H1 (cell line): ENCODE data around the gene PLCB1. TPM values are rescaled to one million over a fixed set of nuclear protein-coding genes. Genes with fewer than 3 reads are reported as not detected.

Experiments used
- CTCF ChIA-PET: fragments of 300-600 bp; sonication (Branson Sonifier 250); formaldehyde crosslinking; loops from one replicate; lab custom pipeline; 2021; ENCODE audit not compliant: partially characterized antibody; lab: Charles Lee
- POLR2A ChIA-PET: fragments of 300-600 bp; sonication (Branson Sonifier 250); formaldehyde crosslinking; loops from one replicate; lab custom pipeline; 2021; ENCODE audit warnings: inconsistent platforms; ENCODE audit not compliant: partially characterized antibody; lab: Charles Lee
- DNase-seq, 2 experiments: peaks; one replicate each; pipeline versions ENCODE4 v3.0.0 to v3.0.0-alpha.2; 2010 to 2022; ENCODE audit warnings: low spot score in 2 of 2, low read depth in 1 of 2, mixed read lengths in 1 of 2
- FAIRE-seq: peaks from 2 replicates; lab custom pipeline; 2011; peaks lifted over from hg19 to GRCh38; lab: Jason Lieb, UNC
- H2AFZ ChIP-seq: 2 replicates; pipeline ENCODE4 v1.8.1; 2012; ENCODE audit warnings: low read length, inconsistent platforms
- H2AK5ac ChIP-seq: 2 replicates; pipeline ENCODE4 v1.6.1; 2013; ENCODE audit warnings: low read depth, low read length
- H2BK120ac ChIP-seq: replicated peaks from 2 replicates; pipeline ENCODE3; 2013; ENCODE audit warnings: low read depth, low read length, inconsistent platforms
- H2BK12ac ChIP-seq: 2 replicates; pipeline ENCODE4 v1.6.1; 2013; ENCODE audit warnings: low read depth, low read length
- H2BK15ac ChIP-seq: 2 replicates; pipeline ENCODE4 v1.6.1; 2013; ENCODE audit warnings: low read length
- H2BK20ac ChIP-seq: 2 replicates; pipeline ENCODE4 v1.6.1; 2013; ENCODE audit warnings: low read length
- H2BK5ac ChIP-seq: 2 replicates; pipeline ENCODE4 v1.6.1; 2013; ENCODE audit warnings: low read depth, low read length
- H3K14ac ChIP-seq: 2 replicates; pipeline ENCODE4 v1.6.1; 2013; ENCODE audit warnings: inconsistent platforms; ENCODE audit not compliant: insufficient read length
- H3K18ac ChIP-seq: 2 replicates; pipeline ENCODE4 v1.6.1; 2013; ENCODE audit warnings: low read length; ENCODE audit errors: extremely low read depth
- H3K23ac ChIP-seq: 2 replicates; pipeline ENCODE4 v1.6.1; 2013; ENCODE audit warnings: inconsistent platforms; ENCODE audit not compliant: insufficient read length
- H3K23me2 ChIP-seq: 2 replicates; pipeline ENCODE4 v1.6.1; 2013; ENCODE audit warnings: low read depth, low read length
- H3K27ac ChIP-seq: 2 replicates; pipeline ENCODE4 v1.6.1; 2011; ENCODE audit warnings: low read depth, low read length, inconsistent platforms
- H3K27me3 ChIP-seq, 4 experiments: replicated peaks in 1 of 4; 1 replicate in 1 of 4; 2 replicates in 3 of 4; pipeline versions ENCODE4 v1.6.1 to v1.8.1; 2011 to 2013; ENCODE audit warnings: low read length in 3 of 4, mild to moderate bottlenecking in 3 of 4, inconsistent platforms in 2 of 4, mixed read lengths in 2 of 4, moderate library complexity in 1 of 4; ENCODE audit not compliant: control insufficient read depth in 3 of 4, insufficient read depth in 3 of 4; ENCODE audit errors: extremely low read depth in 1 of 4
- H3K36me3 ChIP-seq, 4 experiments: 2 replicates each; pipeline versions ENCODE4 v1.6.1 to v1.8.1; 2011 to 2013; ENCODE audit warnings: mild to moderate bottlenecking in 4 of 4, low read length in 3 of 4, moderate library complexity in 2 of 4, control low read depth in 1 of 4, inconsistent platforms in 1 of 4; ENCODE audit not compliant: insufficient read depth in 4 of 4, control insufficient read depth in 2 of 4
- H3K4ac ChIP-seq: replicated peaks from 2 replicates; pipeline ENCODE3; 2013; ENCODE audit warnings: low read length, low read depth, mixed read lengths, inconsistent platforms; ENCODE audit not compliant: insufficient read length
- H3K4me1 ChIP-seq, 4 experiments: replicated peaks in 1 of 4; 1 replicate in 1 of 4; 2 replicates in 3 of 4; pipeline versions ENCODE4 v1.6.1 to v1.8.1; 2011 to 2013; ENCODE audit warnings: low read length in 3 of 4, inconsistent platforms in 2 of 4, mixed read lengths in 1 of 4; ENCODE audit not compliant: insufficient read depth in 4 of 4, control insufficient read depth in 3 of 4
- H3K4me2 ChIP-seq, 2 experiments: 2 replicates each; pipeline versions ENCODE4 v1.6.1 to v1.8.1; 2011 to 2013; ENCODE audit warnings: low read depth in 2 of 2, low read length in 2 of 2, control low read depth in 1 of 2, inconsistent platforms in 1 of 2, mild to moderate bottlenecking in 1 of 2; ENCODE audit not compliant: insufficient read depth in 1 of 2
- H3K4me3 ChIP-seq, 4 experiments: fragments of 200-600, 300-600 bp in 1 of 4; sonication (generic), shearing (Covaris generic), sonication (Bioruptor Twin) in 1 of 4; 2 replicates each; pipeline versions ENCODE4 v1.5.1 to v1.8.1; 2011 to 2016; ENCODE audit warnings: low read length in 4 of 4, low read depth in 3 of 4, control low read depth in 2 of 4, inconsistent platforms in 2 of 4, mild to moderate bottlenecking in 2 of 4, mixed read lengths in 1 of 4, moderate library complexity in 1 of 4; ENCODE audit not compliant: insufficient read depth in 2 of 4; ENCODE audit errors: extremely low read depth in 1 of 4
- H3K56ac ChIP-seq: replicated peaks from 2 replicates; pipeline ENCODE3; 2013; ENCODE audit warnings: low read depth, mild to moderate bottlenecking, mixed read lengths, low read length, inconsistent platforms; ENCODE audit not compliant: insufficient read length
- H3K79me1 ChIP-seq: 2 replicates; pipeline ENCODE4 v1.6.1; 2013; ENCODE audit warnings: low read depth, low read length, control low read depth
- H3K79me2 ChIP-seq, 2 experiments: 2 replicates each; pipeline versions ENCODE4 v1.6.1 to v1.8.1; 2012 to 2013; ENCODE audit warnings: low read length in 2 of 2, mild to moderate bottlenecking in 2 of 2, inconsistent platforms in 1 of 2; ENCODE audit not compliant: insufficient read depth in 2 of 2, control insufficient read depth in 1 of 2
- H3K9ac ChIP-seq, 4 experiments: replicated peaks in 1 of 4; 1 replicate in 1 of 4; 2 replicates in 3 of 4; pipeline versions ENCODE4 v1.6.1 to v1.8.1; 2011 to 2013; ENCODE audit warnings: low read depth in 3 of 4, low read length in 3 of 4, control low read depth in 2 of 4, mild to moderate bottlenecking in 2 of 4, moderate library complexity in 2 of 4, inconsistent platforms in 1 of 4; ENCODE audit errors: extremely low read depth in 1 of 4
- H3K9me3 ChIP-seq, 2 experiments: 2 replicates each; pipeline versions ENCODE4 v1.6.1 to v1.8.1; 2012 to 2013; ENCODE audit warnings: mild to moderate bottlenecking in 2 of 2, moderate library complexity in 2 of 2, control low read depth in 1 of 2, inconsistent platforms in 1 of 2, low read depth in 1 of 2, low read length in 1 of 2, mixed read lengths in 1 of 2; ENCODE audit not compliant: insufficient read depth in 2 of 2
- H4K20me1 ChIP-seq, 2 experiments: replicated peaks in 1 of 2; 2 replicates each; pipeline versions ENCODE3 to v1.8.1; 2011 to 2013; ENCODE audit warnings: inconsistent platforms in 2 of 2, low read length in 2 of 2, mild to moderate bottlenecking in 1 of 2; ENCODE audit not compliant: insufficient read depth in 2 of 2, control insufficient read depth in 1 of 2
- H4K5ac ChIP-seq: 2 replicates; pipeline ENCODE4 v1.6.1; 2013; ENCODE audit warnings: low read length, low read depth, mixed read lengths, inconsistent platforms; ENCODE audit not compliant: insufficient read length
- H4K8ac ChIP-seq: 2 replicates; pipeline ENCODE4 v1.8.0; 2013; ENCODE audit warnings: mild to moderate bottlenecking, moderate library complexity, low read length, inconsistent platforms; ENCODE audit not compliant: insufficient read depth; ENCODE audit errors: extremely low read depth
- H4K91ac ChIP-seq: replicated peaks from 2 replicates; pipeline ENCODE3; 2013; ENCODE audit warnings: low read length, mixed read lengths, inconsistent platforms; ENCODE audit not compliant: insufficient read length
- ASH2L ChIP-seq: fragments of 200-600, 300-600 bp; sonication (generic); IDR thresholded peaks from one replicate; pipeline ENCODE4 v1.7.1; 2017; ENCODE audit warnings: low read length
- HDAC2 ChIP-seq, 2 experiments: fragments of 300-600 bp in 1 of 2; sonication (generic) in 1 of 2; IDR thresholded peaks; 2 replicates each; pipeline ENCODE4 v1.6.1; 2011 to 2012; ENCODE audit warnings: low read depth in 2 of 2, low read length in 2 of 2, mild to moderate bottlenecking in 2 of 2, moderate library complexity in 2 of 2, borderline replicate concordance in 1 of 2, inconsistent platforms in 1 of 2
- RBBP5 ChIP-seq: IDR thresholded peaks from 2 replicates; pipeline ENCODE4 v1.7.1; 2012; ENCODE audit warnings: low read depth, mild to moderate bottlenecking, inconsistent platforms, low read length, moderate library complexity, borderline replicate concordance
- TCF12 ChIP-seq: IDR thresholded peaks from 2 replicates; pipeline ENCODE4 v1.6.1; 2011; ENCODE audit warnings: low read depth, mild to moderate bottlenecking, low read length
- WGBS, 2 experiments: shearing (Covaris generic) in 1 of 2; methylation state at CpG; one replicate each; pipeline versions ENCODE4 v1.1.6 to v1.1.7; 2013 to 2015; ENCODE audit warnings: low lambda C conversion rate in 2 of 2, mixed read lengths in 2 of 2, inconsistent platforms in 1 of 2, low coverage in 1 of 2, missing lambda C conversion rate in 1 of 2; ENCODE audit not compliant: insufficient replicate concordance in 2 of 2, insufficient coverage in 1 of 2, insufficient read length in 1 of 2; ENCODE audit errors: extremely low coverage in 1 of 2, missing lambda C conversion rate in 1 of 2; 5-methylcytosine and 5-hydroxymethylcytosine counted together
- polyA plus RNA-seq, 7 experiments: library from polyadenylated mRNA; depleted of rRNA in 3 of 7; stranded (reverse) in 5 of 7; unstranded in 2 of 7; fragments of >200 nt in 5 of 7; fragments of 200-250 nt in 2 of 7; gene quantifications; 1 replicate in 5 of 7; 2 replicates in 1 of 7; 4 replicates in 1 of 7; pipeline versions ENCODE4 v1.2.1 to v1.2.3, GENCODE V29; 2011 to 2013; ENCODE audit warnings: missing spikeins in 2 of 7, mixed read lengths in 2 of 7
- total RNA-seq: library from RNA; stranded (reverse); fragmentation: NEBNext Ultra II Directional; extraction: Animal tissue kit (Norgen Biotek cat#: 25700); gene quantifications from 2 replicates; pipeline ENCODE4 v1.2.1, GENCODE V29; 2021

Gene PLCB1
- total and polyA plus RNA-seq, 2 of the 8 experiments (the other 6 are each of a cell fraction or from before 2014, with no cell fraction given) = 2.6 to 9.1 TPM

GRCh38 chr20:8402798-8403197 lies 270.7 kb downstream of the PLCB1 start:
- H2BK15ac ChIP-seq = no peak overlapping the region
- H3K23ac ChIP-seq = no peak overlapping the region
- no peaks in the 10 kb centered on the region for H3K4me1 ChIP-seq
- DNase-seq = no peak
- no peak overlapping the region for H3K56ac ChIP-seq
- H2BK20ac ChIP-seq = no peak overlapping the region
- no peak overlapping the region for H2BK5ac ChIP-seq
- no peak overlapping the region for H3K14ac ChIP-seq
- H2AK5ac ChIP-seq = no peak overlapping the region
- H2AFZ ChIP-seq = no peak overlapping the region
- H3K27ac ChIP-seq = no peak overlapping the region
- no peak overlapping the region for H4K8ac ChIP-seq
- no peak overlapping the region for H3K4ac ChIP-seq
- H3K9ac ChIP-seq = no peak overlapping the region
- TF ChIP-seq ASH2L (no peak), RBBP5 (no peak), TCF12 (no peak), HDAC2 (IDR thresholded peaks at IDR 0.05; ENCODE audit: borderline replicate concordance in 1 of 2, low read depth in 2 of 2, low read length in 2 of 2) (no peak)
- H3K23me2 ChIP-seq = no peaks in the 10 kb centered on the region
- no peak overlapping the region for H2BK12ac ChIP-seq
- 100% methylated on average over 1 of the region's 1 CpG; no CpG with 5 or more reads in 1 of the 2 experiments for WGBS, 2 experiments
- H3K9me3 ChIP-seq = 0 out of 4 replicates have a peak, but pooled peaks cover 0 to 6% of the 10 kb centered on the region in 2 experiments
- no peaks in the 10 kb centered on the region for H3K27me3 ChIP-seq
- CTCF ChIA-PET = interaction anchor here (1.8 kb wide), 2 partner anchors 21 to 318 kb away, joined by 4 to 6 read pairs; no protein-coding TSS in a partner anchor
- no peak overlapping the region for H4K91ac ChIP-seq
- H3K79me1 ChIP-seq = no peaks in the 10 kb centered on the region
- no peak overlapping the region for H3K4me2 ChIP-seq
- H3K36me3 ChIP-seq = no peaks in the 10 kb centered on the region
- H3K79me2 ChIP-seq = no peaks in the 10 kb centered on the region
- no peak overlapping the region for H4K5ac ChIP-seq
- no peak overlapping the region for H3K18ac ChIP-seq
- H3K4me3 ChIP-seq = no peak overlapping the region
- H2BK120ac ChIP-seq = no peak overlapping the region
- no peak for FAIRE-seq
- no peaks in the 10 kb centered on the region for H4K20me1 ChIP-seq
- POLR2A ChIA-PET = no interaction called here
